Kidney epithelial cell (primary cell): ENCODE results near the gene SYNGR4. TPM values are rescaled to one million over a fixed set of nuclear protein-coding genes. Genes with fewer than 3 reads are reported as not detected.

Experiments
- DNase-seq: peaks from one replicate; pipeline ENCODE4 v3.0.0-alpha.2; 2010; ENCODE audit warnings: low read depth
- H3K27me3 ChIP-seq: 2 replicates; pipeline ENCODE4 v1.6.0; 2011; ENCODE audit warnings: low read length; ENCODE audit not compliant: control insufficient read depth, insufficient read depth
- H3K36me3 ChIP-seq: 2 replicates; pipeline ENCODE4 v1.5.1; 2011; ENCODE audit warnings: low read length; ENCODE audit not compliant: control insufficient read depth, insufficient read depth
- H3K4me3 ChIP-seq: 2 replicates; pipeline ENCODE4 v1.5.1; 2011; ENCODE audit warnings: low read depth, mild to moderate bottlenecking, control low read depth, low read length
- CTCF ChIP-seq: IDR thresholded peaks from 2 replicates; pipeline ENCODE4 v1.5.1; 2011; ENCODE audit warnings: mild to moderate bottlenecking, moderate library complexity, low read length, control low read depth, inconsistent platforms; ENCODE audit not compliant: insufficient read depth, poor library complexity, severe bottlenecking
- total RNA-seq: library from RNA; depleted of rRNA; stranded (reverse); fragments of >200 nt; gene quantifications from 2 replicates; pipeline ENCODE4 v1.2.3, GENCODE V29; 2015

The SYNGR4 gene
- total RNA-seq, 1 donor from 2014 or later: 0.25 TPM

GRCh38 chr19:48413879-48414587 lies 49.9 kb downstream of the SYNGR4 start:
- TF ChIP-seq CTCF: no peak
- DNase-seq: no peak
- Histone ChIP-seq H3K27me3 (no peaks in the 10 kb centered on the region), H3K36me3 (no peaks in the 10 kb centered on the region), H3K4me3 (peak overlapping the region; percentile 15)

GRCh38 chr19:48415395-48415794 lies 51.2 kb downstream of the SYNGR4 start:
- peak overlapping the region; percentile 42 for H3K4me3 ChIP-seq
- DNase-seq: no peak

GRCh38 chr19:48415806-48416221 lies 51.6 kb downstream of the SYNGR4 start:
- no peak for DNase-seq
- TF ChIP-seq CTCF: no peak
- H3K4me3 ChIP-seq: peak overlapping the region; percentile 42

More at GRCh38 chr19:48415395-48415794, 51.2 kb downstream of the SYNGR4 start:
- Histone ChIP-seq H3K27me3 (no peaks in the 10 kb centered on the region), H3K36me3 (no peaks in the 10 kb centered on the region)
- TF ChIP-seq CTCF: no peak

GRCh38 chr19:48417421-48417820 lies 53.3 kb downstream of the SYNGR4 start:
- Histone ChIP-seq H3K27me3 (no peaks in the 10 kb centered on the region), H3K36me3 (no peaks in the 10 kb centered on the region), H3K4me3 (no peak overlapping the region)
- TF ChIP-seq CTCF: no peak
- DNase-seq: no peak

More at GRCh38 chr19:48415806-48416221, 51.6 kb downstream of the SYNGR4 start:
- no peaks in the 10 kb centered on the region for H3K27me3 ChIP-seq
- no peaks in the 10 kb centered on the region for H3K36me3 ChIP-seq

- Histone ChIP-seq H3K27me3 (no peaks in the 10 kb centered on the region), H3K36me3 (no peaks in the 10 kb centered on the region), H3K4me3 (no peak overlapping the region)
- no peak for TF ChIP-seq CTCF
- DNase-seq: no peak
Observed at GRCh38 chr19:48418317-48419064, 54.3 kb downstream of the SYNGR4 start.
